Gastroesophageal sphincter (tissue), 4 donors: Measurements from ENCODE around the gene FOXQ1. TPM values are rescaled to one million over a fixed set of nuclear protein-coding genes. Genes with fewer than 3 reads are reported as not detected.

Source experiments
- ATAC-seq: fragments of 150-250 bp; one replicate; pipeline ENCODE4 v1.9.1; 2016; ENCODE audit warnings: mild to moderate bottlenecking, moderate library complexity
- H3K27ac ChIP-seq, 4 donors: fragments of 200-600 bp; sonication (generic) in 3 of 4; 1 replicate in 3 of 4; 2 replicates in 1 of 4; pipeline ENCODE4 v1.5.1; 2016 to 2019
- H3K27me3 ChIP-seq: fragments of 200-600 bp; sonication (generic); one replicate; pipeline ENCODE4 v1.5.1; 2019
- H3K36me3 ChIP-seq, 2 donors: fragments of 200-600 bp; sonication (generic); one replicate each; pipeline ENCODE4 v1.5.1; 2019; ENCODE audit warnings: control low read depth in 1 of 2
- H3K4me1 ChIP-seq, 3 donors: fragments of 200-600 bp; sonication (generic); 1 replicate in 2 of 3; 2 replicates in 1 of 3; pipeline ENCODE4 v1.5.1; 2016 to 2019; ENCODE audit warnings: control low read depth in 2 of 3
- H3K4me3 ChIP-seq, 2 donors: fragments of 200-600 bp; sonication (generic); one replicate each; pipeline ENCODE4 v1.5.1; 2019; ENCODE audit warnings: mild to moderate bottlenecking in 1 of 2, moderate library complexity in 1 of 2
- H3K9me3 ChIP-seq, 3 donors: fragments of 200-600 bp; sonication (generic); one replicate each; pipeline ENCODE4 v1.5.1; 2017 to 2019; ENCODE audit warnings: control low read depth in 2 of 3
- CTCF ChIP-seq, 4 experiments: fragments of 200-600 bp in 2 of 4; fragments of 450-650 bp in 2 of 4; sonication (generic) in 1 of 4; IDR thresholded peaks; one replicate each; pipeline ENCODE4 v1.5.1; 2017 to 2019; ENCODE audit warnings: antibody characterized with exemption in 4 of 4, mild to moderate bottlenecking in 2 of 4, moderate library complexity in 2 of 4
- EP300 ChIP-seq: sonication (generic); formaldehyde crosslinking; IDR thresholded peaks from one replicate; pipeline ENCODE4 v1.6.1; 2017; ENCODE audit warnings: antibody characterized with exemption, mild to moderate bottlenecking
- POLR2A ChIP-seq, 2 donors: fragments of 450-650 bp; IDR thresholded peaks; one replicate each; pipeline ENCODE4 v1.6.1; 2017; ENCODE audit warnings: antibody characterized with exemption in 2 of 2, mild to moderate bottlenecking in 2 of 2, moderate library complexity in 1 of 2
- POLR2AphosphoS5 ChIP-seq: sonication (generic); formaldehyde crosslinking; IDR thresholded peaks from one replicate; pipeline ENCODE4 v1.6.1; 2017; ENCODE audit warnings: antibody characterized with exemption
- WGBS, 2 donors: methylation state at CpG; one replicate each; pipeline ENCODE4 v1.1.5; 2018; ENCODE audit warnings: low coverage in 1 of 2; 5-methylcytosine and 5-hydroxymethylcytosine counted together
- total RNA-seq, 4 donors: library from RNA; depleted of rRNA; stranded (reverse); fragments of >200 nt; gene quantifications; one replicate each; pipeline ENCODE4 v1.1.0, GENCODE V29; 2016

FOXQ1 gene
- total RNA-seq, 4 donors from 2014 or later: 0.40 to 7.0 (median 4.5) TPM

- Histone ChIP-seq H3K27ac (no peak overlapping the region), H3K4me3 (no peak overlapping the region), H3K36me3 (no peaks in the 10 kb centered on the region), H3K27me3 (no peaks in the 10 kb centered on the region), H3K9me3 (no peaks in the 10 kb centered on the region), H3K4me1 (peaks cover 0 to 24% (median 12%) of the 10 kb centered on the region in 3 donors)
- ATAC-seq: no peak
- TF ChIP-seq CTCF (IDR thresholded peaks at IDR 0.05): no peak
- TF ChIP-seq POLR2A (IDR thresholded peaks at IDR 0.05): no peak
- TF ChIP-seq POLR2AphosphoS5: no peak
- TF ChIP-seq EP300: no peak
- 82 to 84% methylated on average over 3 of the region's 3 CpGs for whole genome bisulfite sequencing, 2 donors
Observed at GRCh38 chr6:1337791-1338190, 25.9 kb downstream of the FOXQ1 start.

GRCh38 chr6:1346101-1346500 lies 34.2 kb downstream of the FOXQ1 start:
- Histone ChIP-seq H3K4me3 (no peak overlapping the region), H3K36me3 (no peaks in the 10 kb centered on the region)
- no peak for ATAC-seq

DNA sequence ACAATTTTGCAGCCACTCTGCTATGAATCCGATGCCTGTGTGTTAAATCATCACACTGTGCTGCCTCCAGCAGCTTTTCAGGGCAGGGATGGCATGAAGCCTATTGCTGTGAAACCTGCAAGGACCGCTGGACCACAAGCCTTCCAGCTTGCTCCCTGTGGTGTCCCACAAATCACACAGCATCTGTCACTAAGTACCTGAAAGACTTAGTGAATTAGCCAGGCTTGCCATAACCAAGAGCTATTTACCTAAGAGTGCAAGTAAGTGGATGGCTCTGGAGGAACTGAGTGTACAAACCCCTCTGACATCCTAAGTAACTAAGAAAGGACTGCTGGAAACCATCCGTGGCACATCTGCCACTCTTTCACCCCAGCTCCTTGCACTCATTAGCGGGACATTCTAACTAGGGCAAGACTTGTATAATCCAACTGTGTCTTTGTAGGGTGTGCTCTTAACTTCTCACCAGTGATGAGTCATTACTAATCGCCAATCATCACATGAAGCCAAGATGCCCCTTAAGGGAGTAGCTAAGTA lies 34.7 kb downstream of the FOXQ1 start:
- ATAC-seq: peak; percentile 60
- H3K4me3 ChIP-seq: no peak overlapping the region
- peak; percentile 24 for TF ChIP-seq POLR2AphosphoS5
- no peak for TF ChIP-seq CTCF (IDR thresholded peaks at IDR 0.05)
- TF ChIP-seq POLR2A (IDR thresholded peaks at IDR 0.05): no peak
- peaks cover 0 to 15% (median 0%) of the 10 kb centered on the region in 3 donors for H3K9me3 ChIP-seq
- H3K4me1 ChIP-seq: peaks cover 11 to 46% (median 12%) of the 10 kb centered on the region in 3 donors
- peak overlapping the region; percentile 25 to 74 (median 68) for H3K27ac ChIP-seq
- no peaks in the 10 kb centered on the region for H3K27me3 ChIP-seq
- no peaks in the 10 kb centered on the region for H3K36me3 ChIP-seq
- WGBS, 2 donors: 26 to 61% methylated on average over 4 of the region's 5 CpGs

More at GRCh38 chr6:1346101-1346500, 34.2 kb downstream of the FOXQ1 start:
- Histone ChIP-seq H3K9me3 (peaks cover 0 to 10% (median 0%) of the 10 kb centered on the region in 3 donors), H3K27me3 (no peaks in the 10 kb centered on the region), H3K4me1 (peaks cover 11 to 46% (median 12%) of the 10 kb centered on the region in 3 donors), H3K27ac (peak overlapping the region; percentile 25 to 74 (median 68))
- TF ChIP-seq POLR2A (IDR thresholded peaks at IDR 0.05) (no peak), CTCF (IDR thresholded peaks at IDR 0.05) (no peak), POLR2AphosphoS5 (no peak), EP300 (no peak)

GRCh38 chr6:1347161-1347560 lies 35.3 kb downstream of the FOXQ1 start:
- Histone ChIP-seq H3K27me3 (no peaks in the 10 kb centered on the region), H3K36me3 (no peaks in the 10 kb centered on the region), H3K9me3 (peaks cover 0 to 21% (median 0%) of the 10 kb centered on the region in 3 donors), H3K27ac (peak overlapping the region; percentile 25 to 74 (median 68)), H3K4me3 (no peak overlapping the region), H3K4me1 (peaks cover 11 to 46% (median 12%) of the 10 kb centered on the region in 3 donors)
- no peak for TF ChIP-seq POLR2A (IDR thresholded peaks at IDR 0.05)
- TF ChIP-seq EP300: no peak
- TF ChIP-seq POLR2AphosphoS5: no peak
- no peak for ATAC-seq
- WGBS, 2 donors: 42 to 72% methylated on average over 2 to 3 of the region's 3 CpGs

- H3K36me3 ChIP-seq: no peaks in the 10 kb centered on the region
- TF ChIP-seq EP300 (no peak), POLR2A (IDR thresholded peaks at IDR 0.05) (no peak), CTCF (IDR thresholded peaks at IDR 0.05) (no peak), POLR2AphosphoS5 (peak; percentile 85)
- WGBS, 2 donors: 20 to 25% methylated on average over 1 of the region's 1 CpG
- H3K27ac ChIP-seq: peak overlapping the region; percentile 24 to 72 (median 64)
- H3K4me3 ChIP-seq: no peak overlapping the region
- peaks cover 11 to 46% (median 12%) of the 10 kb centered on the region in 3 donors for H3K4me1 ChIP-seq
- ATAC-seq: peak; percentile 81
- no peaks in the 10 kb centered on the region for H3K27me3 ChIP-seq
- H3K9me3 ChIP-seq: peaks cover 0 to 32% (median 0%) of the 10 kb centered on the region in 3 donors
Observed at GRCh38 chr6:1348675-1349074, 36.8 kb downstream of the FOXQ1 start.
